Keratinocyte (primary cell): ENCODE data around the gene LPIN3.

Experiments
- CTCF ChIP-seq, 3 experiments: IDR thresholded peaks in 1 of 3; conservative IDR thresholded peaks in 1 of 3; optimal IDR thresholded peaks in 1 of 3; 2 replicates in 2 of 3; 3 replicates in 1 of 3; pipeline versions ENCODE3 to v1.5.1; 2011; ENCODE audit warnings: low read length in 3 of 3, mild to moderate bottlenecking in 3 of 3, moderate library complexity in 2 of 3, control low read depth in 1 of 3, inconsistent platforms in 1 of 3; ENCODE audit not compliant: insufficient read depth in 2 of 3; ENCODE audit errors: extremely low read depth in 1 of 3
- EZH2 ChIP-seq: IDR thresholded peaks from one replicate; pipeline ENCODE4 v1.6.1; 2012; ENCODE audit warnings: inconsistent platforms, mild to moderate bottlenecking, low read length, moderate library complexity

DNA sequence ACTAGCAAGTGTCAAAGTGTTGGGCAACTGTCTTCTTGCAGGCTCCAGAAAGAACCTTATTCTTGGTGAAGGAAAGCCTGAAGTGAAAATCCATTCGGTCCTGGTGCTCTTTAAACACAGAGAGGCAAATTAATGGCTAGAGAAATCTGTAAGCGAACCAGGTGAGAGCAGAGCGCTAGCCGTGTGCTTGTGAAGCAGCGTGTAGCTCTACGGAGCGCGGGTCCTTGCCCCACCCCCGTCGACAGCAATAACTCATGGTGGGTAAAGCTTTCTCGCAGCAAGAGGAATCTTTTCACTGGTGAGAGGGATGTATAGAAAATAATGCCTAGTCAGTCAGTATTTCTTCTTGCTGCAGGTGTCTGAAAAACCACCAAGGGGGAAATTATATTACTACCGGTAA lies 63.0 kb downstream of the LPIN3 start:
- TF ChIP-seq CTCF (optimal IDR thresholded peaks at IDR 0.05 in 1 of 3, IDR thresholded peaks at IDR 0.05 in 1 of 3, conservative IDR thresholded peaks at IDR 0.05 in 1 of 3; ENCODE audit: extremely low read depth in 1 of 3, insufficient read depth in 2 of 3, low read length in 3 of 3) (no peak), EZH2 (no peak)
